CD4-positive, alpha-beta T cell (primary cell): Measurements from ENCODE around the gene EIF3L. TPM values are rescaled to one million over a fixed set of nuclear protein-coding genes. Genes with fewer than 3 reads are reported as not detected.

ENCODE experiments used
- ATAC-seq: fragments of 200-7000 bp; cut with Tn5 transposase; one replicate; pipeline ENCODE4 v1.10.0; 2022; ENCODE audit warnings: mild to moderate bottlenecking; ENCODE audit not compliant: poor library complexity
- CTCF ChIA-PET: fragments of 350-600 bp; sonication (Branson Sonifier 250); formaldehyde crosslinking; loops from one replicate; lab custom pipeline; 2021; ENCODE audit warnings: antibody characterized with exemption, inconsistent platforms; lab: Charles Lee
- POLR2A ChIA-PET: fragments of 350-600 bp; sonication (Branson Sonifier 250); formaldehyde crosslinking; loops from one replicate; lab custom pipeline; 2021; ENCODE audit warnings: antibody characterized with exemption, inconsistent platforms; lab: Charles Lee
- DNase-seq, 14 experiments: peaks; one replicate each; pipeline ENCODE4 v3.0.0-alpha.2; 2013 to 2020; ENCODE audit warnings: mixed read lengths in 2 of 14
- H3K27ac ChIP-seq, 2 donors: one replicate each; pipeline versions ENCODE4 v1.5.1 to v1.7.0; 2013; ENCODE audit warnings: low read length in 2 of 2, low read depth in 1 of 2, mild to moderate bottlenecking in 1 of 2
- H3K27me3 ChIP-seq, 2 experiments: 1 replicate in 1 of 2; 2 replicates in 1 of 2; pipeline versions ENCODE4 v1.6.1 to v1.7.0; 2013; ENCODE audit warnings: low read length in 2 of 2, control low read depth in 1 of 2, mild to moderate bottlenecking in 1 of 2, moderate library complexity in 1 of 2; ENCODE audit not compliant: insufficient read depth in 2 of 2, control insufficient read depth in 1 of 2
- H3K36me3 ChIP-seq: one replicate; pipeline ENCODE4 v1.6.1; 2013; ENCODE audit warnings: low read length, control low read depth; ENCODE audit not compliant: insufficient read depth
- H3K4me1 ChIP-seq: one replicate; pipeline ENCODE4 v1.6.1; 2013; ENCODE audit warnings: low read length, control low read depth; ENCODE audit not compliant: insufficient read depth
- H3K4me3 ChIP-seq: one replicate; pipeline ENCODE4 v1.5.1; 2013; ENCODE audit warnings: mild to moderate bottlenecking, low read length, moderate library complexity
- H3K9me3 ChIP-seq, 2 experiments: 1 replicate in 1 of 2; 2 replicates in 1 of 2; pipeline versions ENCODE4 v1.6.1 to v1.7.0; 2013; ENCODE audit warnings: low read length in 2 of 2, mild to moderate bottlenecking in 2 of 2, control low read depth in 1 of 2, moderate library complexity in 1 of 2; ENCODE audit not compliant: control insufficient read depth in 1 of 2, insufficient read depth in 1 of 2
- H3K27ac Mint-ChIP-seq: one replicate; pipeline ENCODE4 v1.8.0; 2020; ENCODE audit warnings: mixed read lengths
- H3K27me3 Mint-ChIP-seq: one replicate; pipeline ENCODE4 v1.8.0; 2021; ENCODE audit warnings: mixed read lengths
- H3K36me3 Mint-ChIP-seq: one replicate; pipeline ENCODE4 v1.8.0; 2021; ENCODE audit warnings: low read depth, mixed read lengths
- H3K4me1 Mint-ChIP-seq: one replicate; pipeline ENCODE4 v1.8.0; 2021; ENCODE audit warnings: low read depth, mixed read lengths
- H3K4me3 Mint-ChIP-seq: one replicate; pipeline ENCODE4 v1.8.0; 2020; ENCODE audit warnings: mild to moderate bottlenecking, mixed read lengths
- H3K9me3 Mint-ChIP-seq: one replicate; pipeline ENCODE4 v1.8.0; 2020; ENCODE audit warnings: mixed read lengths
- CTCF ChIP-seq: fragments of 200-600 bp; IDR thresholded peaks from one replicate; pipeline ENCODE4 v1.8.0; 2022; ENCODE audit warnings: antibody characterized with exemption, mild to moderate bottlenecking
- intact Hi-C, 2 experiments: fragments of 100-400 bp; cut with DNase I in 1 of 2; cut with micrococcal nuclease in 1 of 2; formaldehyde crosslinking; loops; one replicate each; pipeline versions ENCODE4 v1.15.1 to v1.9.0; 2023 to 2025; cut with DNase I, micrococcal nuclease
- total RNA-seq, 174 experiments: library from RNA in 2 of 174; stranded (reverse) in 2 of 174; gene quantifications; one replicate each; pipeline ENCODE4 v1.2.3 and lab custom pipeline; 2021 to 2026

EIF3L gene
- total RNA-seq, 2 experiments from 2014 or later, result 525 to 541 TPM

GRCh38 chr22:37904572-37905533 lies 55.6 kb downstream of the EIF3L start:
- Histone ChIP-seq H3K4me1 (peaks cover 22% of the 10 kb centered on the region), H3K27ac (no peak overlapping the region), H3K36me3 (no peaks in the 10 kb centered on the region), H3K9me3 (no peaks in the 10 kb centered on the region), H3K4me3 (no peak overlapping the region), H3K27me3 (no peaks in the 10 kb centered on the region)
- TF ChIP-seq CTCF, result no peak
- no peak for ATAC-seq
- Mint-ChIP-seq H3K4me3 (peak overlapping the region; percentile 91), H3K36me3 (no peaks in the 10 kb centered on the region), H3K9me3 (no peaks in the 10 kb centered on the region), H3K27ac (peak overlapping the region; percentile 87), H3K27me3 (no peaks in the 10 kb centered on the region), H3K4me1 (peaks cover 28% of the 10 kb centered on the region)
- intact Hi-C loops, result loop anchor here in 1 of 2 experiments (5.0 kb wide), 1 partner anchor 47 kb away; the partner anchor contains the start of genes C22orf23 and POLR2F
- peak in 2 of 14 experiments; percentile 56 to 68 for DNase-seq
- POLR2A ChIA-PET, result interaction anchor here (1.0 to 2.3 kb wide), 6 partner anchors 8 to 418 kb away, joined by 3 to 37 read pairs (median 8); partner anchors contain the start of genes ANKRD54, C22orf23, MFNG and POLR2F
- CTCF ChIA-PET, result interaction anchor here (0.7 to 1.7 kb wide), 4 partner anchors 8 to 54 kb away, joined by 4 to 12 read pairs (median 6); no protein-coding TSS in a partner anchor

GRCh38 chr22:37905534-37906363 lies 56.5 kb downstream of the EIF3L start, which contains the start of gene MICALL1:
Gene MICALL1, plus strand, starts transcription at chr22:37906297. Its CDS starts 126 bp downstream, at chr22:37906423.
- DNase-seq (peak; percentile 31 to 88 (median 69)), ATAC-seq (peak; percentile 78)
- Mint-ChIP-seq H3K27ac (peak within 1 kb of the TSS; percentile 87), H3K9me3 (no peaks in the 10 kb centered on the region), H3K4me1 (peaks cover 28% of the 10 kb centered on the region), H3K27me3 (no peaks in the 10 kb centered on the region), H3K36me3 (no peaks in the 10 kb centered on the region), H3K4me3 (peak within 1 kb of the TSS; percentile 91)
- no peak for TF ChIP-seq CTCF
- intact Hi-C loops, result loop anchor here in 1 of 2 experiments (1.0 to 5.0 kb wide), 2 partner anchors 29 to 47 kb away; partner anchors contain the start of genes C22orf23 and POLR2F
- Histone ChIP-seq H3K36me3 (no peaks in the 10 kb centered on the region), H3K4me3 (peak within 1 kb of the TSS; percentile 60), H3K27ac (peak within 1 kb of the TSS; percentile 55 to 64), H3K9me3 (no peaks in the 10 kb centered on the region), H3K4me1 (peaks cover 22% of the 10 kb centered on the region), H3K27me3 (no peaks in the 10 kb centered on the region)
- POLR2A ChIA-PET, result interaction anchor here (0.6 to 2.3 kb wide), 11 partner anchors 9 to 419 kb away, joined by 3 to 37 read pairs (median 4); partner anchors contain the start of genes ANKRD54, C22orf23, EIF3L and GCAT
- CTCF ChIA-PET, result interaction anchor here (0.6 to 1.7 kb wide), 7 partner anchors 9 to 59 kb away, joined by 3 to 12 read pairs (median 4); no protein-coding TSS in a partner anchor
